H9 (cell line): ENCODE measurements around the gene MFN2. TPM values are rescaled to one million over a fixed set of nuclear protein-coding genes. Genes with fewer than 3 reads are reported as not detected.

ENCODE experiments used
- DNase-seq: peaks from one replicate; pipeline ENCODE4 v3.0.0-alpha.2; 2017
- H2AFZ ChIP-seq: one replicate; pipeline ENCODE4 v1.6.1; 2013; ENCODE audit warnings: mild to moderate bottlenecking, low read length, control low read depth, moderate library complexity
- H2AK5ac ChIP-seq: 2 replicates; pipeline ENCODE4 v1.6.1; 2013; ENCODE audit warnings: low read length, control low read depth, mixed read lengths; ENCODE audit not compliant: insufficient read length
- H2BK120ac ChIP-seq: one replicate; pipeline ENCODE4 v1.6.1; 2013; ENCODE audit warnings: low read depth, mild to moderate bottlenecking, low read length, control low read depth, inconsistent platforms; ENCODE audit not compliant: poor library complexity, severe bottlenecking
- H2BK12ac ChIP-seq: 2 replicates; pipeline ENCODE4 v1.6.1; 2013; ENCODE audit warnings: low read length, control low read depth, mixed read lengths, low read depth; ENCODE audit not compliant: insufficient read length
- H2BK15ac ChIP-seq: 2 replicates; pipeline ENCODE4 v1.6.1; 2013; ENCODE audit warnings: low read depth, low read length, control low read depth
- H2BK20ac ChIP-seq: one replicate; pipeline ENCODE4 v1.6.1; 2013; ENCODE audit warnings: low read depth, mild to moderate bottlenecking, low read length, control low read depth, inconsistent platforms; ENCODE audit not compliant: poor library complexity, severe bottlenecking
- H2BK5ac ChIP-seq: 2 replicates; pipeline ENCODE4 v1.6.1; 2013; ENCODE audit warnings: low read length, control low read depth, mixed read lengths; ENCODE audit not compliant: insufficient read length
- H3K14ac ChIP-seq: 2 replicates; pipeline ENCODE4 v1.6.1; 2013; ENCODE audit warnings: low read length, control low read depth; ENCODE audit not compliant: insufficient read depth
- H3K18ac ChIP-seq: 2 replicates; pipeline ENCODE4 v1.6.1; 2013; ENCODE audit warnings: low read depth, mild to moderate bottlenecking, mixed read lengths, low read length, control low read depth; ENCODE audit not compliant: insufficient read length
- H3K23ac ChIP-seq: 2 replicates; pipeline ENCODE4 v1.6.1; 2013; ENCODE audit warnings: low read length, control low read depth, mixed read lengths, low read depth; ENCODE audit not compliant: insufficient read length
- H3K23me2 ChIP-seq: 2 replicates; pipeline ENCODE4 v1.6.1; 2013; ENCODE audit warnings: low read depth, mild to moderate bottlenecking, mixed read lengths, low read length, control low read depth; ENCODE audit not compliant: insufficient read length, poor library complexity, severe bottlenecking
- H3K27ac ChIP-seq: 2 replicates; pipeline ENCODE4 v1.5.1; 2013; ENCODE audit warnings: low read length, control low read depth, mixed read lengths, low read depth; ENCODE audit not compliant: insufficient read length
- H3K27me3 ChIP-seq: 2 replicates; pipeline ENCODE4 v1.6.1; 2013; ENCODE audit warnings: low read length, control low read depth, inconsistent platforms; ENCODE audit not compliant: insufficient read depth
- H3K4ac ChIP-seq: 2 replicates; pipeline ENCODE4 v1.6.1; 2013; ENCODE audit warnings: low read depth, mild to moderate bottlenecking, control low read depth, inconsistent platforms, low read length, moderate library complexity
- H3K4me1 ChIP-seq: 2 replicates; pipeline ENCODE4 v1.6.1; 2013; ENCODE audit warnings: low read length, control low read depth, inconsistent platforms; ENCODE audit not compliant: insufficient read depth
- H3K4me2 ChIP-seq: 2 replicates; pipeline ENCODE4 v1.6.1; 2013; ENCODE audit warnings: low read length, control low read depth, mixed read lengths; ENCODE audit not compliant: insufficient read length, insufficient read depth
- H3K56ac ChIP-seq: 2 replicates; pipeline ENCODE4 v1.6.1; 2013; ENCODE audit warnings: low read depth, mild to moderate bottlenecking, mixed read lengths, low read length, control low read depth; ENCODE audit not compliant: insufficient read length
- H3K79me1 ChIP-seq: 2 replicates; pipeline ENCODE4 v1.6.1; 2013; ENCODE audit warnings: low read depth, mild to moderate bottlenecking, moderate library complexity, low read length, control low read depth, inconsistent platforms; ENCODE audit not compliant: insufficient read depth, poor library complexity, severe bottlenecking
- H3K79me2 ChIP-seq: 2 replicates; pipeline ENCODE4 v1.6.1; 2013; ENCODE audit warnings: low read length, control low read depth, inconsistent platforms; ENCODE audit not compliant: insufficient read depth
- H3K9ac ChIP-seq: 2 replicates; pipeline ENCODE4 v1.6.1; 2013; ENCODE audit warnings: low read length, control low read depth, mixed read lengths; ENCODE audit not compliant: insufficient read length; ENCODE audit errors: extremely low read depth
- H3K9me3 ChIP-seq: one replicate; pipeline ENCODE4 v1.6.1; 2013; ENCODE audit warnings: low read depth, low read length, inconsistent platforms; ENCODE audit not compliant: control insufficient read depth
- H3T11ph ChIP-seq: one replicate; pipeline ENCODE4 v1.6.1; 2013; ENCODE audit warnings: mild to moderate bottlenecking, low read length, control low read depth, inconsistent platforms
- H4K20me1 ChIP-seq: one replicate; pipeline ENCODE4 v1.6.1; 2013; ENCODE audit not compliant: control insufficient read depth, insufficient read length, insufficient read depth
- H4K5ac ChIP-seq: 2 replicates; pipeline ENCODE4 v1.6.1; 2013; ENCODE audit warnings: low read depth, mild to moderate bottlenecking, mixed read lengths, low read length, control low read depth; ENCODE audit not compliant: insufficient read length
- H4K8ac ChIP-seq: replicated peaks from 2 replicates; pipeline ENCODE4 v1.6.1; 2013; ENCODE audit warnings: low read length, control low read depth, mixed read lengths, low read depth; ENCODE audit not compliant: insufficient read length
- H4K91ac ChIP-seq: 2 replicates; pipeline ENCODE4 v1.6.1; 2013; ENCODE audit warnings: low read depth, mild to moderate bottlenecking, moderate library complexity, mixed read lengths, low read length, control low read depth; ENCODE audit not compliant: insufficient read length
- H3K27ac Mint-ChIP-seq, 3 experiments: 2 replicates in 2 of 3; 3 replicates in 1 of 3; pipeline ENCODE4 v1.8.0; 2020 to 2021; ENCODE audit warnings: mixed read lengths in 3 of 3, mild to moderate bottlenecking in 1 of 3, moderate library complexity in 1 of 3
- H3K27me3 Mint-ChIP-seq: 2 replicates; pipeline ENCODE4 v1.8.0; 2021; ENCODE audit warnings: low read depth, mild to moderate bottlenecking, moderate library complexity, mixed read lengths
- H3K36me3 Mint-ChIP-seq, 3 experiments: 2 replicates in 2 of 3; 3 replicates in 1 of 3; pipeline ENCODE4 v1.8.0; 2020 to 2021; ENCODE audit warnings: low read depth in 3 of 3, mixed read lengths in 3 of 3; ENCODE audit not compliant: insufficient read depth in 1 of 3
- H3K4me1 Mint-ChIP-seq, 2 experiments: 2 replicates each; pipeline ENCODE4 v1.8.0; 2020; ENCODE audit warnings: mixed read lengths in 2 of 2
- H3K4me3 Mint-ChIP-seq, 2 experiments: 2 replicates in 1 of 2; 3 replicates in 1 of 2; pipeline ENCODE4 v1.8.0; 2020 to 2021; ENCODE audit warnings: mild to moderate bottlenecking in 2 of 2, mixed read lengths in 2 of 2, moderate library complexity in 1 of 2
- H3K9me3 Mint-ChIP-seq, 2 experiments: 2 replicates in 1 of 2; 3 replicates in 1 of 2; pipeline ENCODE4 v1.8.0; 2020; ENCODE audit warnings: mild to moderate bottlenecking in 2 of 2, mixed read lengths in 2 of 2, moderate library complexity in 1 of 2
- WGBS: extraction: QIAGEN DNeasy Blood & Tissue Kit; methylation state at CpG from one replicate; pipeline ENCODE4 v1.1.7; 2013; ENCODE audit warnings: missing lambda C conversion rate, low lambda C conversion rate, mixed read lengths; ENCODE audit not compliant: insufficient read length; ENCODE audit errors: extremely low coverage; 5-methylcytosine and 5-hydroxymethylcytosine counted together
- total RNA-seq: library from RNA; stranded (reverse); gene quantifications from 2 replicates; pipeline ENCODE4 v1.2.1, GENCODE V29; 2021
- TF ChIP-seq, protein P1 (sequence below): fragments of 200-600 bp; sonication (generic); conservative IDR thresholded peaks from 3 replicates; pipeline ENCODE4 v1.8.0; 2021; ENCODE audit warnings: antibody characterized with exemption, mild to moderate bottlenecking

Gene MFN2
- total RNA-seq, 1 experiment from 2014 or later = 61.4 TPM

DNA sequence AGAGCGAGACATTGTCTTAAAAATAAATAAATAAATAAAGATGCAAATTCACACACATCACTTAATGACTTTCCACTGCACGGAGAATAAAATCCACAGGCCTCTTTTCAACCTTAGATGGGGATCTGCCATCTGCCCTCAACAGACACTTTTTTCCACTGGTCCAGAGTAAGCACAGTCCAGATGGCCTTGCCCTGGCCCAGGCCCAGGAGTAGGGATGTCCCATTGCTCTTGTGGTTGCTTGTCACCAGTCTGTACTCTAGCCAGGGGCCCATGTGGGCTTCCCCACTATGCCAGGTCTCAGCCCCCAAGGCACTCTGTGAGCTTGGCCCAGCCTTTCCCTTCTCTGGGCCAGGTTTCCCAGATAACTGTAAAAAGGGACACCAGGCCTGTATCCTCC, 28.3 kb upstream of the MFN2 start:
- no CpG with 5 or more reads among the region's 2 CpGs for WGBS
- Histone ChIP-seq H3K14ac (no peak overlapping the region), H3K79me2 (no peaks in the 10 kb centered on the region), H3K9ac (no peak overlapping the region), H3K4me1 (no peaks in the 10 kb centered on the region; the same call in 1 of the 2 replicates), H4K20me1 (no peaks in the 10 kb centered on the region), H2BK20ac (no peak overlapping the region), H4K91ac (no peak overlapping the region), H3K79me1 (no peaks in the 10 kb centered on the region), H3T11ph (no peak overlapping the region), H3K27me3 (no peaks in the 10 kb centered on the region), H2BK5ac (no peak overlapping the region), H2BK12ac (no peak overlapping the region), H3K56ac (no peak overlapping the region), H3K18ac (no peak overlapping the region), H2BK15ac (no peak overlapping the region), H3K4me2 (no peak overlapping the region), H3K4ac (no peak overlapping the region), H2AK5ac (no peak overlapping the region), H3K23ac (no peak overlapping the region), H4K8ac (no peak overlapping the region), H3K23me2 (no peaks in the 10 kb centered on the region), H2BK120ac (no peak overlapping the region), H4K5ac (no peak overlapping the region), H3K27ac (no peak overlapping the region), H3K9me3 (no peaks in the 10 kb centered on the region), H2AFZ (no peak overlapping the region)
- Mint-ChIP-seq H3K9me3 (peaks cover 2 to 3% of the 10 kb centered on the region in 2 experiments; a peak in 2 of 5 replicates), H3K36me3 (peaks cover 24 to 61% (median 45%) of the 10 kb centered on the region in 3 experiments), H3K27me3 (no peaks in the 10 kb centered on the region; the same call in 1 of the 2 replicates), H3K27ac (no peak overlapping the region), H3K4me3 (no peak overlapping the region), H3K4me1 (peaks cover 0 to 5% of the 10 kb centered on the region in 2 experiments; a peak in 1 of 4 replicates)
- TF ChIP-seq, protein P1, sequence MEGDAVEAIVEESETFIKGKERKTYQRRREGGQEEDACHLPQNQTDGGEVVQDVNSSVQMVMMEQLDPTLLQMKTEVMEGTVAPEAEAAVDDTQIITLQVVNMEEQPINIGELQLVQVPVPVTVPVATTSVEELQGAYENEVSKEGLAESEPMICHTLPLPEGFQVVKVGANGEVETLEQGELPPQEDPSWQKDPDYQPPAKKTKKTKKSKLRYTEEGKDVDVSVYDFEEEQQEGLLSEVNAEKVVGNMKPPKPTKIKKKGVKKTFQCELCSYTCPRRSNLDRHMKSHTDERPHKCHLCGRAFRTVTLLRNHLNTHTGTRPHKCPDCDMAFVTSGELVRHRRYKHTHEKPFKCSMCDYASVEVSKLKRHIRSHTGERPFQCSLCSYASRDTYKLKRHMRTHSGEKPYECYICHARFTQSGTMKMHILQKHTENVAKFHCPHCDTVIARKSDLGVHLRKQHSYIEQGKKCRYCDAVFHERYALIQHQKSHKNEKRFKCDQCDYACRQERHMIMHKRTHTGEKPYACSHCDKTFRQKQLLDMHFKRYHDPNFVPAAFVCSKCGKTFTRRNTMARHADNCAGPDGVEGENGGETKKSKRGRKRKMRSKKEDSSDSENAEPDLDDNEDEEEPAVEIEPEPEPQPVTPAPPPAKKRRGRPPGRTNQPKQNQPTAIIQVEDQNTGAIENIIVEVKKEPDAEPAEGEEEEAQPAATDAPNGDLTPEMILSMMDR = no peak
- DNase-seq = no peak
